GM18873 (cell line): Measurements from ENCODE around the gene ARHGAP29.

ENCODE experiments used
- ATAC-seq: cut with Tn5 transposase; IDR thresholded peaks from one replicate; pipeline ENCODE4 v1.9.1; 2021; ENCODE audit warnings: mild to moderate bottlenecking, moderate library complexity, moderate number of reproducible peaks; ENCODE audit not compliant: unreplicated experiment, low FRiP score

The ARHGAP29 gene

DNA sequence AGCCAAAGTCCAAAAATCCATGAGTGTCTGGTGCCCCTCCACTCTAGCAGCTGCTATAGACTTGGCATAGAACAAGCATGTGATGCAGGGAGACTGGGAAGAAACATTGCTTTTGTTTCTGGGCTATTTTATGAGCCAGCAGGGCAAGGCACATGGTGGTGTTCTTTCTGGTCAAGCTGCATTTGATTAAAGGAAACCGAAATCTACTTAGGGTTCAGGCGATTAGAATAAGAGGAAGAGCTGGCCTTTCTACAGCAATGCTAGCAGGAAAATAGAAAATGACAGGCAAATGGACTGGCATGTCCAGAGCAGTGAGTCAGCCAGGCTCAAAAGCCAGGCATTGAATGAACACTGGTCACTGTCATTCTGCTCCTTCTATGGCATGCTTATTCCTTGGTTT, 28.5 kb upstream of the ARHGAP29 start:
- ATAC-seq = no peak

GRCh38 chr1:94265011-94265422, 27.6 kb upstream of the ARHGAP29 start:
- no peak for ATAC-seq

DNA sequence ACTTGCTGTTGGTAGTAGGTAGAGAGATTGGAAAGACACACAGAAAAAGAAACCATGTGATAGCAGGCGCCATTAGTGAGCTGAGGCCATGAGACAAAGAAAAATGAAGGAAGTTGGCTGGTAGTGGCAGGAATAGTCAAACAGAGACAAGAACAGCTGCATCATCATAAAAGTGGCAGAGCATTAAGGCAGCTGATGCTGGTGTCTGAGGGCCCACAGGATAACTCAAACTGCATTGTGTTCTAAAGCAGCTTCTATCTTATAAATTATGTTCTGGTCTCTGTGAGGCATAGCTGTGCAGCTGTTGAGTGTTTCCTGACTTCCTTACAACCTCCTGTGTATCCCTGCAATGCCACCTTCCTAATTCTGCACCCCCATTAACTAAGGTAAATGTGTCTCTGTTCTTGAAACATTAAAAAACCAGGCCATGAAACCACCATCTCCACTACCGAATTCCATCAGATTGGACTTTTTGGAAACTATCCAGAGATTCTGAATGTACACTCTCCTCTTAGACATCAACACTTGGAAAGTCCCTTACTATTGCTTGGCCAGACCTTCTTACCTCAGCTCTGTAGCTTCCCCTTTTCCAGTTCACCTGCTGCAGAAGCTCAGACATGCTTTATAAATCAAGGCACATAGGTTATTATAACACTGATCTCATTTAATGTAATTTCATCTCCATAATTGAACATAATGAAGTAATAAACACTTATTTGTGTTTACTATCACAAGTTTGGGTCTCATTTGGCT, 23.4 kb upstream of the ARHGAP29 start:
- no peak for ATAC-seq

DNA sequence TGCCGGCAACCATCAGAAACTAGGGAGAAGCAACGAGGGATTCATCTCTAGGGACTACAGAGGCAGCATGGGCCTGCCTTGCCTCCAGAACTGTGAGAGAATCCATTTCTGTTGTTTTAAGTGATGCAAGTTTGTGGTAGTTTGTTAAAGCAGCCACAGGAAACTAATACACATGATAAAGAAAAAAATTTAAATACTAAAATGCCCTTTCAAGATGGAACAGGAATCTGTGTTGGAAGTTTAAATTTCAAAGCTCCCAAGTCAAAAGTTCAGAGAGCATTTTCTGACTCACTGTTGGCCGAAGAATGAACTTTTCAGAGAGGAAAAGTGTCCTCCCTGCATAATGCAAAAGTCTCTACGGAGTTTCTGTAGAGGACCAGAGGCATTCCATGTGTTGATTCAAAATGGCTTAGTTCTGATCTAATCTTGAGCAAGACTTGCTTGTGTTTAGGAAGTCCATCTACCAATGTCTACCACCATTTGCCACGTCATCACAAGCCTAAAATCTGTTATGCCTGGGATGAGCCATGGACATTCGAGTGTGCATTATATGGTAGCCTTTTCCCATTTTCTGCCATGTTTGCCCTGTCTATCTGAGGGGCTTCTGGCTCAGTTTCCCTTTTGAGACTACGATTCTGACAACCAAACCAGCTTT, 22.4 kb upstream of the ARHGAP29 start:
- no peak for ATAC-seq

GRCh38 chr1:94258873-94259331, 21.5 kb upstream of the ARHGAP29 start:
- no peak for ATAC-seq

DNA sequence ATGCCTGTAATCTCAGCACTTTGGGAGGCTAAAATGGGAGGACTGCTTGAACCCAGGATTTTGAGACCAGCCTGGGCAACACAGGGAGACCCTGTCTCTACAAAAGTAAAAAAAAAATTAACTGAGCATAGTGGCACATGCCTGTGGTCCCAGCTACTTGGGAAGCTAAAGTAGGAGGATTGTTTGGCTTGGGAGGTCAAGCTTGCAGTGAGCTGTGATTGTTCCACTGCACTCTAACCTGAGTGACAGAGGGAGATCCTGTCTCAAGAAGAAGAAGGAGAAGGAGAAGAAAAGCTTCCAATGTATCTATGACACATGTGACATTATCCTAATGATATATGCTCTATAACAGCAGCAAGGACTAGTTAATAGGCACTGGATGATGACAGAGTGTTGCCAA, 20.1 kb upstream of the ARHGAP29 start:
- no peak for ATAC-seq

DNA sequence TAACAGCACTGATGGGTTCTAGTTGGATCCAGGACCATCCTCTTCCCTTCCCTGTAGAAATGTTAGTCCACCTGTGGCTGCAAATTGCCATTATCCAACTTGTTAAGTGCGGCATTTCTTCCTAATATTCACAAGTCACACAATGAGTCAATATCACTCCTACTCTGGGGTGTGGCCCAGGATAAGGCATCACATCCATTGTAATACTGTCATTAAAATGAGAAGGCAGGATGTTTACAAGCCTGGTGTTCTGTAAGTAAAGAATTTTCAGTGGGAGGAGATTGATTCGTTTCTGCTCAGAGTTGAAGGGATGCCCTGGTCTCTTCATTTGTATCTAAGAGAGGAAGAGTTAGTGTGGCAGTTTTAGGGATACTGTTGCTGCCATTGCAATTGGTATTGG, 18.1 kb upstream of the ARHGAP29 start:
- no peak for ATAC-seq

- no peak for ATAC-seq
Measured at GRCh38 chr1:94254073-94254810, 16.9 kb upstream of the ARHGAP29 start.

- no peak for ATAC-seq
Measured at GRCh38 chr1:94253456-94254017, 16.2 kb upstream of the ARHGAP29 start.

GRCh38 chr1:94250341-94250740, 13.0 kb upstream of the ARHGAP29 start:
- no peak for ATAC-seq

GRCh38 chr1:94248956-94249688, 11.7 kb upstream of the ARHGAP29 start:
- no peak for ATAC-seq

DNA sequence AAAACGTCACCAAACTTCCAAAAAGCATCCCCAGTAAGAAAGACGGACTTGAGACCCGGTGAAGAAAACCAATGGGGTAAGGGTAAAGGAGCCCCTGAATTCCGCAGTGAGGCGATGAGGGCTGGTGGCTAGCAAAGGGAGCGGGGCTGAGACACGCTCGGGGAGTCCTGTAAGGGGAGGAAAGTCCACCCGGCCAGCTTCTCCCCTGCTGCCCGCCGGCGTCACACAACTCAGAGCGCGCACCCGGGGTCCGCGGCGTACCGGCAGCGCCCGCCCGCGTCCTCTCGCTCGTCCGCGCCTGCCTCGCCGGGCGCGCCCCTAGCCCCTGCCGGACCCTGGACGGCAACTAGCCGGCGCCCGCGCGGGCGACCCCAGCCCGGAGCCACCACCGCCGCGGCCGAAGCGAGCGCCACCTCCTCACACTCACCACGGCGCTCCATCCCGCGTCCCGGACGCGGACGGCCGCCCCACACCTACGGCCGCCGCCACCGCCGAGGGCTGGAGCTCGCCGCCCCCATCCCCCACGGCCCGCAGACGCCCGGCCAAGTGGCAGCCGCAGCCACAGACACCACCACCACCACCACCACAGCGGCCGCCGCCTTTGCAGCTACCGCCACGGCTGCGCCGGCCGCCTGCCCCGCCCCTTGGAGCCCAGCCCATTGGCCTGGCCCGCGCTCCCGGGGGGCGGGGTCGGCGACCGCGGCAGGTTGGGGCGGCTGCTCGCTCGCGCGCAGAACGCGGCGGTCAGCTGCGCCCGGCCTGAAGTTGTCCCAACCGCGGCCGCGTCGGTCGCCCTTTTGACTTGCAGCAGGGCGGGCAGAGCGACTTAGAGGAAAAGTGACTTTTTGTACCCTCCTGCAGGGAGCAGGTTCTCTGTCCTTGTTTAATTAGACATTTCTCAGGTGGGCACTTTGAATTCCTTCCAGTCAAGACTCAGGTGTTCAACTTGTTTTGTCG, 10.0 kb upstream of the ARHGAP29 start:
- peak; percentile 60 for ATAC-seq

GRCh38 chr1:94246692-94247137, 9.3 kb upstream of the ARHGAP29 start:
- ATAC-seq = no peak

DNA sequence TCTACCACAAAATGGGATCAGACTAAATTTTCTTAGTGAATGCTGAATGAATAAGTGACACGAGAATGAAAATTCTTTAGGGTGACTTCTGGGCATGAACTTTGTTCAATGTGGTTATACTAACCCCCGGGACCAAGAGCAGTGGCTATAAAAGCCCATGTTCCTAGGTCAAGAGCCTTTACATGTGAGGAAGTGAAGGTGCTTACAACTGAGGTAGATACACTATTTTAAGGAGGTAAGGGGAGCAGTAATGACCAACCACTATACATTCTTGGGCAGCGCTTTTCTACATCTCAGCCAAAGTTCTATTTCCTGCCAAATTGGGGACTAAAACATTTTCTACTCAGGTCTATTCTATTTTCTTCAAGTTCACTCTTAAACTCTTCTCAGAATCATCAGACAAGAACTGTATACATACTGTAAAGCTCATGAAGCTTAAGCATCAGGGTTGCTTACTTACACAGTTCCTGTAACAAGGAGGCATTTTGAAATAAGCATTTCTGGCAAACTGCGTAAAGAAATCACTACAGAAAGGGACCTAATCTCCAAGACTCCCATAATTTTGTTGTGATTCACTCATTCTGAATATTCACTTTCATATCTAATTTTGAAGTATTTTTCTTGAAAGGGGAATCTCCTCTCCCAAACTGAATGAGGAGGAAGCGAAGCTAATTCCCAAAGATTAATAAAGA, 8.5 kb upstream of the ARHGAP29 start:
- ATAC-seq = no peak

- ATAC-seq = no peak
Measured at GRCh38 chr1:94244816-94245215, 7.4 kb upstream of the ARHGAP29 start.

DNA sequence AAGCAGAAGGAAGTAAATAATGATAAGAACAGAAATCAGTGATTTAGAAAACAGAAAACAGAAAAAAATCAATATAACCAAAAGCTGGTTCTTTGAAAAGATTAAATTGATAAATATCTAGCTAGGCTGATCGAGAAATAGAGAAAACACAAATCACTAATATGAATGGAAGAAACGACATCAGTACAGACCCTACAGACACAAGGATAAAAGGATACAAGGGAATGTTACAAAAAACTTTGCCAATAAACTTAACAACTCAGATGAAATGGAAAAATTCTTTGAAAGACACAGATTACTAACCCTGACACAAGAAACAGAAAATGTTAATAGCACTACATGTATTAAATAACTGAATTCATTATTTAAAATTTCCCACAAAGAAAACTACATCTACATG, 6.3 kb upstream of the ARHGAP29 start:
- no peak for ATAC-seq

GRCh38 chr1:94240822-94241221, 3.4 kb upstream of the ARHGAP29 start:
- ATAC-seq = no peak

GRCh38 chr1:94239796-94240195, 2.4 kb upstream of the ARHGAP29 start:
- ATAC-seq = no peak

- ATAC-seq = no peak
Measured at GRCh38 chr1:94239051-94239450, 1.7 kb upstream of the ARHGAP29 start.
